ENCODE results near the gene USP36. TPM values are rescaled to one million over a fixed set of nuclear protein-coding genes. Genes with fewer than 3 reads are reported as not detected.

Gene USP36
- total RNA-seq, 1 experiment from 2014 or later: 37.5 TPM

GRCh38 chr17:78831688-78832540, 8.7 kb downstream of the USP36 start:
- no TSS peak for BruUV-seq (replicated peaks)
- TF ChIP-seq CTCF (conservative IDR thresholded peaks at IDR 0.05; ENCODE audit: low read depth, low read length): no peak
- TF ChIP-seq EZH2phosphoT487 (IDR thresholded peaks at IDR 0.05; ENCODE audit: borderline replicate concordance, low read length): no peak
- TF ChIP-seq EZH2 (IDR thresholded peaks at IDR 0.05; ENCODE audit: low read length, unreplicated experiment): no peak
- ATAC-seq (no peak), DNase-seq (no peak)
- H3K27me3 ChIP-seq (ENCODE audit: low read length): no peaks in the 10 kb centered on the region
- no peak overlapping the region for H2AFZ ChIP-seq (ENCODE audit: low read length)
- no peak overlapping the region for H3K4me2 ChIP-seq (ENCODE audit: low read length)
- peaks cover 26% of the 10 kb centered on the region for H4K20me1 ChIP-seq (ENCODE audit: low read length)
- peaks cover 58% of the 10 kb centered on the region for H3K79me2 ChIP-seq (ENCODE audit: low read length)
- no peak overlapping the region for H3K27ac ChIP-seq (ENCODE audit: low read length)
- H3F3A ChIP-seq (ENCODE audit: low read length, unreplicated experiment): no peaks in the 10 kb centered on the region
- H3K4me1 ChIP-seq (ENCODE audit: insufficient read depth, low read length): no peaks in the 10 kb centered on the region
- H3K9me2 ChIP-seq (replicated peaks; ENCODE audit: low read length): no peaks in the 10 kb centered on the region
- peaks cover 83% of the 10 kb centered on the region for H3K36me3 ChIP-seq (ENCODE audit: low read depth, low read length)
- ChIA-PET POLR2A (ENCODE audit: unreplicated experiment) (no interaction called here), CTCF (no interaction called here)
- no peaks in the 10 kb centered on the region for H3K9me3 ChIP-seq (ENCODE audit: low read length)
- intact Hi-C loops (cut with micrococcal nuclease): loop anchor here (10.0 kb wide), 1 partner anchor 47 kb away; the partner anchor contains the start of gene CYTH1
- H3K4me3 ChIP-seq (ENCODE audit: low read length): no peak overlapping the region
- no peak overlapping the region for H3K9ac ChIP-seq (ENCODE audit: low read length)

- Histone ChIP-seq H2AFZ (ENCODE audit: low read length) (no peak overlapping the region), H3K4me2 (ENCODE audit: low read length) (no peak overlapping the region), H3K9me2 (replicated peaks; ENCODE audit: low read length) (no peaks in the 10 kb centered on the region), H3K9me3 (ENCODE audit: low read length) (no peaks in the 10 kb centered on the region), H3F3A (ENCODE audit: low read length, unreplicated experiment) (no peaks in the 10 kb centered on the region), H3K27me3 (ENCODE audit: low read length) (no peaks in the 10 kb centered on the region), H3K4me1 (ENCODE audit: insufficient read depth, low read length) (no peaks in the 10 kb centered on the region), H4K20me1 (ENCODE audit: low read length) (peaks cover 16% of the 10 kb centered on the region), H3K79me2 (ENCODE audit: low read length) (peaks cover 42% of the 10 kb centered on the region), H3K27ac (ENCODE audit: low read length) (no peak overlapping the region), H3K9ac (ENCODE audit: low read length) (no peak overlapping the region), H3K4me3 (ENCODE audit: low read length) (no peak overlapping the region), H3K36me3 (ENCODE audit: low read depth, low read length) (peaks cover 85% of the 10 kb centered on the region)
- no peak for ATAC-seq
- DNase-seq: no peak
- intact Hi-C loops (cut with micrococcal nuclease): no loop called here
- TF ChIP-seq CTCF (conservative IDR thresholded peaks at IDR 0.05; ENCODE audit: low read depth, low read length): no peak
- no peak for TF ChIP-seq EZH2 (IDR thresholded peaks at IDR 0.05; ENCODE audit: low read length, unreplicated experiment)
- no peak for TF ChIP-seq EZH2phosphoT487 (IDR thresholded peaks at IDR 0.05; ENCODE audit: borderline replicate concordance, low read length)
- BruUV-seq (replicated peaks): no TSS peak
- CTCF ChIA-PET: no interaction called here
- POLR2A ChIA-PET (ENCODE audit: unreplicated experiment): no interaction called here
Observed at GRCh38 chr17:78829477-78829876, 11.1 kb downstream of the USP36 start.
